K562 (cell line): ENCODE results near the gene SLC6A6. TPM values are rescaled to one million over a fixed set of nuclear protein-coding genes. Genes with fewer than 3 reads are reported as not detected.

Experiments
- ATAC-seq: fragments of 200-7000 bp; cut with Tn5 transposase; 3 replicates; pipeline ENCODE4 v1.9.1; 2020; ENCODE audit warnings: moderate library complexity
- BruUV-seq: library from RNA; stranded (reverse); fragments of 400-500 nt; replicated peaks from 2 replicates; lab custom pipeline; 2021; lab: Mats Ljungman, UMichigan
- CTCF ChIA-PET: fragments of 300-600 bp; formaldehyde crosslinking; extraction: SDS; loops from one replicate; lab custom pipeline; 2021; ENCODE audit warnings: low intra/inter-chr PET ratio; lab: Yijun Ruan, JAX
- POLR2A ChIA-PET: fragments of 300-600, 350-650 bp; sonication (Branson Sonifier 250); formaldehyde crosslinking; extraction: SDS; loops from one replicate; lab custom pipeline; 2021; ENCODE audit warnings: antibody characterized with exemption, inconsistent platforms; lab: Yijun Ruan, JAX
- DNase-seq, 4 experiments: peaks; one replicate each; pipeline versions ENCODE4 v3.0.0 to v3.0.0-alpha.2; 2011 to 2018; ENCODE audit warnings: low spot score in 3 of 4, mixed read lengths in 3 of 4; ENCODE audit errors: extremely low read depth in 1 of 4
- FAIRE-seq: peaks from 2 replicates; lab custom pipeline; 2011; peaks lifted over from hg19 to GRCh38; lab: Jason Lieb, UNC
- H2AFZ ChIP-seq: 2 replicates; pipeline ENCODE4 v1.6.0; 2011; ENCODE audit warnings: low read depth, low read length, control low read depth, inconsistent platforms
- H3K27ac ChIP-seq: fragments of 200-600 bp; 3 replicates; pipeline ENCODE4 v1.8.0; 2011; ENCODE audit warnings: low read depth, mild to moderate bottlenecking, control low read depth, inconsistent platforms, low read length, moderate library complexity, mixed read lengths; ENCODE audit errors: extremely low read depth
- H3K27me3 ChIP-seq, 2 experiments: fragments of 300-600 bp in 1 of 2; 2 replicates in 1 of 2; 3 replicates in 1 of 2; pipeline versions ENCODE4 v1.6.0 to v1.8.0; 2011; ENCODE audit warnings: inconsistent platforms in 2 of 2, low read length in 2 of 2, mild to moderate bottlenecking in 1 of 2, mixed read lengths in 1 of 2, moderate library complexity in 1 of 2; ENCODE audit not compliant: control insufficient read depth in 2 of 2, insufficient read depth in 2 of 2
- H3K36me3 ChIP-seq: fragments of 300-600 bp; 3 replicates; pipeline ENCODE4 v1.8.0; 2011; ENCODE audit warnings: mild to moderate bottlenecking, low read length, inconsistent platforms; ENCODE audit not compliant: control insufficient read depth, insufficient read depth
- H3K4me1 ChIP-seq, 2 experiments: fragments of 200-600 bp in 1 of 2; replicated peaks in 1 of 2; 2 replicates in 1 of 2; 3 replicates in 1 of 2; pipeline versions ENCODE4 v1.5.1 to v1.8.0; 2011; ENCODE audit warnings: inconsistent platforms in 2 of 2, low read length in 2 of 2, mild to moderate bottlenecking in 1 of 2, mixed read lengths in 1 of 2, moderate library complexity in 1 of 2; ENCODE audit not compliant: control insufficient read depth in 2 of 2, insufficient read depth in 2 of 2
- H3K4me2 ChIP-seq: 2 replicates; pipeline ENCODE4 v1.6.1; 2011; ENCODE audit warnings: low read length, control low read depth, inconsistent platforms, mixed read lengths; ENCODE audit not compliant: insufficient read depth
- H3K4me3 ChIP-seq: fragments of 200-600 bp; sonication (generic), shearing (Covaris generic); 2 replicates; pipeline ENCODE4 v1.5.1; 2016; ENCODE audit warnings: control low read depth, inconsistent platforms
- H3K79me2 ChIP-seq: fragments of 200-600 bp; 3 replicates; pipeline ENCODE4 v1.8.0; 2011; ENCODE audit warnings: low read length, inconsistent platforms; ENCODE audit not compliant: control insufficient read depth, insufficient read depth
- H3K9ac ChIP-seq, 2 experiments: 2 replicates each; pipeline versions ENCODE4 v1.6.0 to v1.6.1; 2011; ENCODE audit warnings: low read depth in 2 of 2, low read length in 2 of 2, control low read depth in 1 of 2, inconsistent platforms in 1 of 2, mild to moderate bottlenecking in 1 of 2, mixed read lengths in 1 of 2; ENCODE audit not compliant: insufficient read depth in 1 of 2
- H3K9me1 ChIP-seq: one replicate; pipeline ENCODE4 v1.6.0; 2011; ENCODE audit warnings: inconsistent platforms, mild to moderate bottlenecking, low read length, moderate library complexity; ENCODE audit not compliant: control insufficient read depth, insufficient read depth
- H3K9me3 ChIP-seq: replicated peaks from 2 replicates; pipeline ENCODE4 v1.5.1; 2011; ENCODE audit warnings: low read depth, low read length, inconsistent platforms; ENCODE audit not compliant: control insufficient read depth, insufficient read depth
- H4K20me1 ChIP-seq: replicated peaks from 2 replicates; pipeline ENCODE4 v1.6.1; 2011; ENCODE audit warnings: low read length, inconsistent platforms, mixed read lengths; ENCODE audit not compliant: control insufficient read depth, insufficient read depth
- ADNP ChIP-seq: fragments of 200-800 bp; sonication (Bioruptor generic); IDR thresholded peaks from 2 replicates; pipeline ENCODE4 v1.6.1; 2016; ENCODE audit warnings: missing genetic modification characterization, missing compliant biosample characterization
- CBX2 ChIP-seq: fragments of 200-600 bp; sonication (generic); IDR thresholded peaks from one replicate; pipeline ENCODE4 v1.6.1; 2012; ENCODE audit warnings: mild to moderate bottlenecking, low read length, inconsistent platforms; ENCODE audit not compliant: insufficient read depth, poor library complexity, severe bottlenecking
- CHCHD3 ChIP-seq: fragments of 250-450 bp; sonication (Bioruptor Pico); IDR thresholded peaks from 2 replicates; pipeline ENCODE4 v2.1.2; 2022; ENCODE audit warnings: mild to moderate bottlenecking
- E2F3 ChIP-seq: fragments of 250-450 bp; sonication (Bioruptor Pico); IDR thresholded peaks from 2 replicates; pipeline ENCODE4 v1.4.0; 2020; ENCODE audit warnings: mild to moderate bottlenecking
- NONO ChIP-seq, 2 experiments: fragments of 200-400 bp in 1 of 2; fragments of 450-650 bp in 1 of 2; formaldehyde crosslinking in 1 of 2; IDR thresholded peaks; 2 replicates each; pipeline ENCODE4 v1.6.1; 2017; ENCODE audit warnings: low read depth in 2 of 2, mild to moderate bottlenecking in 2 of 2, moderate library complexity in 2 of 2, low read length in 1 of 2
- PKNOX1 ChIP-seq: fragments of 450-650 bp; IDR thresholded peaks from 2 replicates; pipeline ENCODE4 v1.6.1; 2016
- SAFB ChIP-seq: fragments of 200-400 bp; formaldehyde crosslinking; IDR thresholded peaks from 2 replicates; pipeline ENCODE4 v1.6.1; 2017; ENCODE audit warnings: low read depth, low read length, borderline replicate concordance
- SMAD2 ChIP-seq: fragments of 150-350 bp; IDR thresholded peaks from 2 replicates; pipeline ENCODE4 v1.6.1; 2014; ENCODE audit warnings: low read depth, mild to moderate bottlenecking, low read length
- TARDBP ChIP-seq: fragments of 450-650 bp; IDR thresholded peaks from 2 replicates; pipeline ENCODE4 v1.6.1; 2016
- THRB ChIP-seq: fragments of 450-650 bp; formaldehyde crosslinking; conservative IDR thresholded peaks from 2 replicates; pipeline ENCODE4 v1.4.0; 2022; ENCODE audit warnings: mild to moderate bottlenecking, missing genetic modification characterization
- TRIM28 ChIP-seq: fragments of 450-650 bp; IDR thresholded peaks from 2 replicates; pipeline ENCODE4 v1.6.1; 2017
- ZNF133 ChIP-seq: fragments of 250-450 bp; sonication (Bioruptor Pico); IDR thresholded peaks from 2 replicates; pipeline ENCODE4 v1.4.0; 2020; ENCODE audit warnings: mild to moderate bottlenecking
- WGBS: fragments of 100-300 bp; shearing (Covaris generic); methylation state at CpG from one replicate; pipeline ENCODE4 v1.1.6; 2016; ENCODE audit warnings: low coverage, mixed read lengths; ENCODE audit not compliant: insufficient coverage; ENCODE audit errors: missing lambda C conversion rate; 5-methylcytosine and 5-hydroxymethylcytosine counted together
- in situ Hi-C: fragments of 300-500 bp; cut with MboI; formaldehyde crosslinking; loops from 4 replicates; pipeline ENCODE4 v1.15.0; 2018; ENCODE audit warnings: inconsistent platforms, mixed read lengths
- intact Hi-C: fragments of 100-400 bp; cut with micrococcal nuclease; formaldehyde crosslinking; loops from 2 replicates; pipeline ENCODE4 v1.14.2; 2022
- polyA plus RNA-seq, 8 experiments: library from polyadenylated mRNA; depleted of rRNA in 4 of 8; stranded (reverse) in 5 of 8; unstranded in 3 of 8; fragments of >200 nt; fragmentation: Nextera tagmentation in 2 of 8; fragmentation: Illumina TruSeq in 1 of 8; extraction: Ambion mirVana in 2 of 8; extraction: Trizol in 1 of 8; gene quantifications; 2 replicates each; pipeline versions ENCODE4 v1.2.1 to v1.2.3, GENCODE V29; 2011 to 2014; ENCODE audit warnings: inconsistent platforms in 1 of 8, missing spikeins in 1 of 8
- total RNA-seq, 7 experiments: library from RNA; depleted of rRNA in 6 of 7; stranded (reverse); fragments of >200 nt in 6 of 7; fragmentation: Illumina TruSeq in 2 of 7; extraction: Trizol in 2 of 7; gene quantifications; 2 replicates each; pipeline versions ENCODE4 v1.2.1 to v1.2.3, GENCODE V29; 2011 to 2021; ENCODE audit warnings: low replicate concordance in 1 of 7
- TF ChIP-seq, protein P1 (sequence below): fragments of 250-450 bp; sonication (Bioruptor Pico); IDR thresholded peaks from 2 replicates; pipeline ENCODE4 v1.5.1; 2021; ENCODE audit warnings: mild to moderate bottlenecking
- TF ChIP-seq, protein P2 (sequence below), 3 experiments: fragments of 200-800 bp in 1 of 3; fragments of 250-450 bp in 1 of 3; fragments of 450-650 bp in 1 of 3; sonication (Bioruptor Pico) in 1 of 3; sonication (Bioruptor generic) in 1 of 3; formaldehyde crosslinking in 1 of 3; IDR thresholded peaks; 2 replicates each; pipeline versions ENCODE4 v1.6.1 to v1.8.0; 2016 to 2022; ENCODE audit warnings: mild to moderate bottlenecking in 2 of 3, missing genetic modification characterization in 2 of 3, missing compliant biosample characterization in 1 of 3, moderate library complexity in 1 of 3

Gene SLC6A6
- total and polyA plus RNA-seq, 9 of the 15 experiments (the other 6 are each of a cell fraction or from before 2014, with no cell fraction given), result 12.3 to 203 (median 93.2) TPM

DNA sequence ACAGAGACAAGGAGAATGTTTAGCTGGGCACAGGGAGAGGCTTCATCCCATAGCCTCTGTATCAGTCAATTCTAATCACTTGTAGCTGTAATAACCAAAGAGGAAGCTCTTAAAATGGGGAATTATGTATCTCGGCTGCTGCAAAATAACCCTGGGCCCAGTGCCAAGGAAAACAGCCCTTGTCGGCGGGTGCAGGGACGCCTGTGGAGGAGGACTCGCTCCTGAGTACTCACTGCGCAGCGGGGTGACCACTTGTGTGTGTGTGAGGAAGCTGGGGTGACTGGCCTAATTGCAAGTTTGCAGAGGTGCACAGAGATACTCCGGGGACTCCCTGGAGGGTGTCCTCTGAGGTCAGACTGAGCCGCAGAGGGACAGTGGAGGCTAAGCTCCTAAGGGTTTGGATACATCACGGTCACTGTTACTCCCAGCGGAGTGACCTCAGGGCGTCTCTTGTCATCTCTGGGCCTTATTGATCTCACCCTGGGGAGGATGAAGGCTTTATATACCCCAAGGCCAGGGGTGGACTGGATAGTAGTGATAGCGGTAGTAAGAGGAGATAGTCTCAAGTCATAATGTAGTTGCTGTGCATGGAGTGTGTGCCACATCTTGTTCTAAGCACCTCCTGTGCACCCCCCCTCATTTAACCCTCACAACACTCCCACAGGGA, 37.2 kb downstream of the SLC6A6 start:
- ATAC-seq, result peak; percentile 84
- Histone ChIP-seq H3K27ac (peak overlapping the region; percentile 50; the same call in 2 of the 3 replicates), H3K27me3 (no peaks in the 10 kb centered on the region), H3K4me3 (no peak overlapping the region), H3K4me2 (peak overlapping the region; percentile 44; the same call in 1 of the 2 replicates), H3K9ac (peak overlapping the region in 1 of 2 experiments; percentile 85; a peak in 2 of 4 replicates), H2AFZ (no peak overlapping the region), H3K9me1 (peaks cover 22% of the 10 kb centered on the region), H3K4me1 (peaks cover 29 to 60% of the 10 kb centered on the region in 2 experiments), H3K79me2 (peaks cover 95% of the 10 kb centered on the region), H3K36me3 (peaks cover 87% of the 10 kb centered on the region), H4K20me1 (peaks cover 54% of the 10 kb centered on the region), H3K9me3 (no peaks in the 10 kb centered on the region)
- no TSS peak for BruUV-seq
- intact Hi-C loops, result loop anchor here (5.0 to 10.0 kb wide), 2 partner anchors 37 to 235 kb away; partner anchors contain the start of gene SLC6A6
- ChIA-PET CTCF (no interaction called here), POLR2A (interaction anchor here (0.5 to 1.3 kb wide), 11 partner anchors 9 to 452 kb away, joined by 3 to 6 read pairs (median 3); partner anchors contain the start of genes LSM3 and XPC)
- DNase-seq, result peak; percentile 77 to 87 (median 82)
- WGBS, result 8% methylated on average over 13 of the region's 13 CpGs
- in situ Hi-C loops, result no loop called here
- peak; percentile 91 for FAIRE-seq
- TF ChIP-seq ADNP (tag) (no peak), CHCHD3 (CRISPR knock-in tag) (no peak), SMAD2 (no peak), CBX2 (no peak), TRIM28 (no peak; the same call in 1 of the 2 replicates), E2F3 (CRISPR knock-in tag) (no peak), ZNF133 (CRISPR knock-in tag) (no peak), NONO (IDR thresholded peaks at IDR 0.05; ENCODE audit: low read depth in 2 of 2, low read length in 1 of 2) (no peak), TARDBP (no peak), SAFB (no peak), PKNOX1 (no peak), THRB (CRISPR knock-in tag) (no peak)
- TF ChIP-seq, protein P1, sequence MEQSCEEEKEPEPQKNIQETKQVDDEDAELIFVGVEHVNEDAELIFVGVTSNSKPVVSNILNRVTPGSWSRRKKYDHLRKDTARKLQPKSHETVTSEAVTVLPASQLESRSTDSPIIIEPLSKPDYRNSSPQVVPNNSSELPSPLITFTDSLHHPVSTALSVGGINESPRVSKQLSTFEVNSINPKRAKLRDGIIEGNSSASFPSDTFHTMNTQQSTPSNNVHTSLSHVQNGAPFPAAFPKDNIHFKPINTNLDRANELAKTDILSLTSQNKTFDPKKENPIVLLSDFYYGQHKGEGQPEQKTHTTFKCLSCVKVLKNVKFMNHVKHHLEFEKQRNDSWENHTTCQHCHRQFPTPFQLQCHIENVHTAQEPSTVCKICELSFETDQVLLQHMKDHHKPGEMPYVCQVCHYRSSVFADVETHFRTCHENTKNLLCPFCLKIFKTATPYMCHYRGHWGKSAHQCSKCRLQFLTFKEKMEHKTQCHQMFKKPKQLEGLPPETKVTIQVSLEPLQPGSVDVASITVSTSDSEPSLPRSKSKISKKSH, result no peak
- TF ChIP-seq, protein P2, sequence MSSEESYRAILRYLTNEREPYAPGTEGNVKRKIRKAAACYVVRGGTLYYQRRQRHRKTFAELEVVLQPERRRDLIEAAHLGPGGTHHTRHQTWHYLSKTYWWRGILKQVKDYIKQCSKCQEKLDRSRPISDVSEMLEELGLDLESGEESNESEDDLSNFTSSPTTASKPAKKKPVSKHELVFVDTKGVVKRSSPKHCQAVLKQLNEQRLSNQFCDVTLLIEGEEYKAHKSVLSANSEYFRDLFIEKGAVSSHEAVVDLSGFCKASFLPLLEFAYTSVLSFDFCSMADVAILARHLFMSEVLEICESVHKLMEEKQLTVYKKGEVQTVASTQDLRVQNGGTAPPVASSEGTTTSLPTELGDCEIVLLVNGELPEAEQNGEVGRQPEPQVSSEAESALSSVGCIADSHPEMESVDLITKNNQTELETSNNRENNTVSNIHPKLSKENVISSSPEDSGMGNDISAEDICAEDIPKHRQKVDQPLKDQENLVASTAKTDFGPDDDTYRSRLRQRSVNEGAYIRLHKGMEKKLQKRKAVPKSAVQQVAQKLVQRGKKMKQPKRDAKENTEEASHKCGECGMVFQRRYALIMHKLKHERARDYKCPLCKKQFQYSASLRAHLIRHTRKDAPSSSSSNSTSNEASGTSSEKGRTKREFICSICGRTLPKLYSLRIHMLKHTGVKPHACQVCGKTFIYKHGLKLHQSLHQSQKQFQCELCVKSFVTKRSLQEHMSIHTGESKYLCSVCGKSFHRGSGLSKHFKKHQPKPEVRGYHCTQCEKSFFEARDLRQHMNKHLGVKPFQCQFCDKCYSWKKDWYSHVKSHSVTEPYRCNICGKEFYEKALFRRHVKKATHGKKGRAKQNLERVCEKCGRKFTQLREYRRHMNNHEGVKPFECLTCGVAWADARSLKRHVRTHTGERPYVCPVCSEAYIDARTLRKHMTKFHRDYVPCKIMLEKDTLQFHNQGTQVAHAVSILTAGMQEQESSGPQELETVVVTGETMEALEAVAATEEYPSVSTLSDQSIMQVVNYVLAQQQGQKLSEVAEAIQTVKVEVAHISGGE (CRISPR knock-in tag; IDR thresholded peaks at IDR 0.05), result peak in 1 of 3 experiments; percentile 40; a peak in 1 of 6 replicates
